Psoas muscle (tissue), 8 donors: Measurements from ENCODE around the gene PTGDS. TPM values are rescaled to one million over a fixed set of nuclear protein-coding genes. Genes with fewer than 3 reads are reported as not detected.

Experiments
- ATAC-seq, 4 donors: fragments of 200-7000 bp; cut with Tn5 transposase; one replicate each; pipeline ENCODE4 v1.9.1; 2020; ENCODE audit warnings: moderate library complexity in 3 of 4, mild to moderate bottlenecking in 2 of 4
- DNase-seq, 2 donors: peaks; one replicate each; pipeline ENCODE4 v3.0.0-alpha.2; 2020
- H3K27ac ChIP-seq: fragments of 200-600 bp; one replicate; pipeline ENCODE4 v1.8.0; 2022
- H3K27me3 ChIP-seq, 3 donors: fragments of 200-600 bp in 1 of 3; one replicate each; pipeline versions ENCODE4 v1.6.1 to v1.8.0; 2013 to 2022; ENCODE audit warnings: low read length in 2 of 3, mild to moderate bottlenecking in 2 of 3, moderate library complexity in 1 of 3; ENCODE audit not compliant: insufficient read depth in 3 of 3
- H3K36me3 ChIP-seq, 2 donors: fragments of 200-600 bp in 1 of 2; one replicate each; pipeline versions ENCODE4 v1.6.1 to v1.8.0; 2013 to 2022; ENCODE audit warnings: low read depth in 1 of 2, mild to moderate bottlenecking in 1 of 2, moderate library complexity in 1 of 2; ENCODE audit not compliant: insufficient read depth in 1 of 2
- H3K4me1 ChIP-seq: fragments of 200-600 bp; one replicate; pipeline ENCODE4 v1.8.0; 2022
- H3K4me3 ChIP-seq: fragments of 200-600 bp; one replicate; pipeline ENCODE4 v1.8.0; 2022; ENCODE audit warnings: mild to moderate bottlenecking
- H3K9me3 ChIP-seq: fragments of 200-600 bp; one replicate; pipeline ENCODE4 v1.8.0; 2022
- CTCF ChIP-seq: fragments of 200-600 bp; IDR thresholded peaks from one replicate; pipeline ENCODE4 v1.8.0; 2022; ENCODE audit warnings: antibody characterized with exemption
- WGBS, 3 donors: extraction: QIAGEN DNeasy Blood & Tissue Kit; methylation state at CpG; one replicate each; pipeline versions ENCODE4 v1.1.6 to v1.1.7; 2013; 5-methylcytosine and 5-hydroxymethylcytosine counted together
- intact Hi-C, 2 donors: fragments of 100-400 bp; cut with DNase I; formaldehyde crosslinking; loops; one replicate each; pipeline versions ENCODE4 v1.11.0 to v1.14.2; 2022
- polyA plus RNA-seq, 3 donors: library from polyadenylated mRNA; stranded (reverse); fragments of 200-250 nt; gene quantifications; one replicate each; pipeline ENCODE4 v1.2.3, GENCODE V29; 2013
- total RNA-seq, 4 donors: library from RNA; stranded (reverse); fragmentation: NEBNext Ultra II Directional in 2 of 4; extraction: Animal tissue kit (Norgen Biotek cat#: 25700) in 2 of 4; gene quantifications; one replicate each; pipeline versions ENCODE4 v1.2.1 to v1.2.4, GENCODE V29; 2021 to 2023
- donor health status: healthy with polysubstance abuse.
- donor health status: DM: no; HTN: no; CAD: no; lungs with moderate emphysema.
- donor health status: Bipolar disorder and iron deficiency.
- donor health status: healthy.
- donor health status: DM: yes; HTN: yes; CAD: no.
- donor health status: DM: no; HTN: no; CAD: no.
- donor health status: DM: no; HTN: no; CAD: no.
- donor health status: DM: yes; HTN: yes; CAD: no.

The PTGDS gene
- total and polyA plus RNA-seq, 7 donors: 23.3 to 130 (median 37.9) TPM

DNA sequence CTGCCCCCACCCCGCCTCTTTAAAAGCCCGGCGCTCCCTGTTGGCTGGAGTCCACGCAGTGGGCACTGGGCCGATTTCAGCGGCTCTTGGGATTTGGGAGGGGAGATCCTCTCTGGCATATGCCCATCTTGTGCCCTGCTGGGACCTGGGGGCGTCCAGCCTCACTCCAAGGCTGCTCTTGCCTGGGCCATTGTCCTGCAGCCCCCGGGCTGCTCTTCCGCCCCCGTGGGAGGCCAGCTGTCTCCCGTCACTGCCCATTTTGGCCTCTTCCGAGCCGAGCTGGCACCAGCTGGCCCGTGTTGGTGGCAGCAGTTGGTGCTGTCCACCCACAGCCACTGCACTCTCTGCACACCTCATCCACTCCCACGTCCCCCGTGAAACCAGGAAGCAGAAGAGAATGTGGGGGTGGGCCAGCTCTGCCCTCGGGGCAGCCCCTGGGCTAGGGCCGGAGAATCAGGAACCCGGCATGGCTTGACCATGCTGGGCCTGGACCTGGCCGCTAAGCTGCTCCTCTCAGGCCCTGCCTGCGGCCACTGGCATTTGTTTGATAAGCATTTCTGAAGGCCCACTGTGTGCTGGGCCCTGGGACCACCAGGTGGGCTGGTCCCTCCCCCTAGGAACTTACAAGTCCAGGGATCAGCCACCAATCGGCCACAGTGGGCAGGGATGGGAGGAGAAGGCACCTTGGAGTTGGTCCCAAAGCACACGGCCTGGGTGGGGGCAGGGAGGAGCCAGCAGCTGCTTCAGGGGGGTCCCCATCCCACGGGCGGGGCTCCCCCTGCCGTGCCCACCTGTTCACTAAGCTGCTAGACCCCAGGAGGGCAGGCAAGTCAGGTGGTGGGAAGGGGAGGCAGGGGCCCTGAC lies 30.0 kb upstream of the PTGDS start:
- Histone ChIP-seq H3K4me1 (peaks cover 26% of the 10 kb centered on the region), H3K4me3 (peak overlapping the region; percentile 43), H3K27me3 (no peaks in the 10 kb centered on the region), H3K9me3 (no peaks in the 10 kb centered on the region), H3K27ac (peak overlapping the region; percentile 87), H3K36me3 (peaks cover 6 to 11% of the 10 kb centered on the region in 2 donors)
- ATAC-seq (peak in 3 of 4 donors; percentile 6 to 15 (median 10)), DNase-seq (peak; percentile 32 to 60)
- intact Hi-C loops: loop anchor here (5.0 kb wide), 2 partner anchors 45 to 100 kb away; partner anchors contain the start of genes PAXX (in 1 of the 2) and PHPT1 (in 1 of the 2)
- 26 to 37% (median 30%) methylated on average over 25 to 26 of the region's 26 CpGs for WGBS, 3 donors
- no peak for TF ChIP-seq CTCF

DNA sequence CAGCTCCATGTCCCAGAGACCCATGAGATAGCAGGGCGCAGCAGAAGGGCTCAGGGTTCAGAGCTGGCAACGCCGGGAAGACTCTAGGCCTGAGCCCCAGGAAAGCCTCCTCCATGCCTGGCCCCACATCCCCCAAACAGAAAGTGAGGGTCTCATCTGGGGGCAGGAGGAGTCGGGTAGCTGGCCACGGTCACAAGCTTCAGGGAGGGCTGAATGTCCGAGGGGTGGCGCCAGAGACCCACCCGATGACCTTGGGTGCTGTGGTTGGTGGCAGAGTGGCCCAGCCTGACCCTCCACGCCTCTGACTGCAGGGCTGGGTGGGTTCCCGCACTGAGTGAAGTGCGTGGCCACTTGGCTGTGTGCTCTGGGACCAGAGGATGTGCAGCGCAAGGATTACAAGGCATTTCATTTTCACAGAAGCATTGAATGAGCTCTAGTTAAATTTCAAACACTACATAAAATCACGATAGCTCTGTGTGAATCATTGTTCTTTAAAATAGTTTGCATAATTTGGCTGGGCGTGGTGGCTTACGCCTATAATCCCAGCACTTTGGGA lies 29.3 kb upstream of the PTGDS start:
- peaks cover 0 to 3% of the 10 kb centered on the region in 2 donors for H3K36me3 ChIP-seq
- H3K27ac ChIP-seq: peak overlapping the region; percentile 87
- H3K4me1 ChIP-seq: peaks cover 20% of the 10 kb centered on the region
- TF ChIP-seq CTCF: peak; percentile 41
- H3K9me3 ChIP-seq: no peaks in the 10 kb centered on the region
- no peak overlapping the region for H3K4me3 ChIP-seq
- H3K27me3 ChIP-seq: no peaks in the 10 kb centered on the region
- DNase-seq (peak; percentile 59 to 79), ATAC-seq (no peak)
- intact Hi-C loops: loop anchor here (2.0 to 5.0 kb wide), 3 partner anchors 44 to 101 kb away; partner anchors contain the start of genes PAXX (in 1 of the 2) and PHPT1 (in 1 of the 2)
- WGBS, 3 donors: 37 to 44% (median 39%) methylated on average over 15 of the region's 15 CpGs

DNA sequence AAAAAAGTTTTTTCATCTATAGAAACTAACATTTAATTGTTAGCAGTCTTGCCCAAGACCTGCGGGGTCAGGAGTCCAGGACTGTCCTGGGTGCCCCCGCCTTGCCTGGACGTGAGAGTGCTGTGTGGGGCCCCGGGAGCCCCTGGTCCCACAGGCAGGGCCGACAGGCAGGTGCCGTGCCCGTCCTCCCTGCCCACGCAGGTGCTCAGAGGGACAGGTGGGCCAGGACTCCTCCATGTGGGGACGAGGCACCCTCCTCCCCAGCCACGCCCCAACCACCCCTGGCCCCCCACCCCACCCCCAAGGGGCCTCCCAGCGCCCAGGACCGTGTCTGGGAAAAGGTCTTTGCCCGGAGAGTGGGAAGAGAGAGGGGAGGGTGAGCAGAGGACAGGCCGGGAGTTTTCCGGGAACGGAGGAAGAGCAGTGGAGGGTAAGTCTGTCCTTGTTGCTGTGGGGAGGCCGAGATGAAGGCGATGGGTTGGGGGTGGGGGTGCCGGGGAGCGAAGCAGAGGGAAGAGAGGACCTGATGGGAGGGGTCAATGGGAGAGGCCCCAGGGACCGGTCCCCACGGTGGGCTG lies 28.0 kb upstream of the PTGDS start:
- H3K9me3 ChIP-seq: no peaks in the 10 kb centered on the region
- H3K36me3 ChIP-seq: no peaks in the 10 kb centered on the region
- H3K4me1 ChIP-seq: peaks cover 20% of the 10 kb centered on the region
- peak overlapping the region; percentile 87 for H3K27ac ChIP-seq
- TF ChIP-seq CTCF: no peak
- DNase-seq: peak in 1 of 2 donors; percentile 13
- ATAC-seq: peak in 3 of 4 donors; percentile 1 to 6 (median 2)
- peak overlapping the region; percentile 85 for H3K4me3 ChIP-seq
- intact Hi-C loops: loop anchor here (2.0 to 5.0 kb wide), 3 partner anchors 43 to 102 kb away; partner anchors contain the start of genes PAXX (in 1 of the 2) and PHPT1 (in 1 of the 2)
- WGBS, 3 donors: 17 to 23% (median 18%) methylated on average over 17 to 22 of the region's 22 CpGs
- H3K27me3 ChIP-seq: no peaks in the 10 kb centered on the region

DNA sequence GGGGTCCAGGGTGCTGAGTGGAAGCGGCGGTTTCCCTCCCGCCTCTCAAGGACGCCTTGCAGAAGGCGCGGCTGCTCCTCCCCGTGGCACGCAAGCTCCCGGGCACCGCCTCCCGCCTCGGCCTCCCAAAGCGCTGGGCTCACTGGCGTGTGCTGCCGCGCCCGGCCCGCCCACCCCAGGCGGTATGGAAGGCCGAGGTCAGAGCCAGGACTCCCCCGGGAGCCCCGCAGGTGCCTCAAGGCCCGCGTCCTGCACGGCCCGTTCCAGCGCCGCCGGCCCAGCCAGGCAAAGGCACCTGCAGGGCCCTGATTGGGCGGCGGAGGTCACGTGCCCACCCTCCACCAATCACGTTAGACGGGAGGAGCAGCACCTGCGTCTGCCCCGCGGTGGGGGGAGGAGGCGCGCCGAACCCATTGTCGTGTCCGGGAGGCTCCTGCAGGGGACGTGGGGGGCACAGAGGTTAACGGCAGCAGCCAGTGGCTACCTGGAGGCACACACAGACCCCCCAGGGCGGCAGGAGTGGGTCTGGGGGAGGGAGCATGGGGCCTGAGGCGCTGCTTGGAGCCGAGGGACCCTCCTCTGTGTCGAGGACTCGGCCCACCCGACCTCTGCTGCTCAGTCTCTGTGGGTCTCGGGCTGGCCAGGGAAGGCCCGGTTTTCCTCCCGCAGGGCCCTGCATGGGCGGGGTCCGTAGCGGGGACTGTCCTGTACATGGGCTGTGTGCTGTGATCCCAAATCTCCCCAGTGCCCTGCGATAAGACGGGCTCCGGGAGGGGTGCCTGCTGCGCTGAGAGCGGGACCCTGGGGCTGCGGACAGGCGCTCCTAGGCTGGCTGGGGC lies 27.3 kb upstream of the PTGDS start:
- peaks cover 20% of the 10 kb centered on the region for H3K4me1 ChIP-seq
- H3K27ac ChIP-seq: peak overlapping the region; percentile 87
- H3K4me3 ChIP-seq: peak overlapping the region; percentile 85
- ATAC-seq (peak; percentile 87 to 93 (median 89)), DNase-seq (peak; percentile 94 to 96)
- intact Hi-C loops: loop anchor here (2.0 to 5.0 kb wide), 4 partner anchors 42 to 158 kb away; partner anchors contain the start of genes PAXX (in 1 of the 2), PHPT1 (in 1 of the 2) and TMEM141 (in 1 of the 2)
- no peaks in the 10 kb centered on the region for H3K27me3 ChIP-seq
- H3K36me3 ChIP-seq: no peaks in the 10 kb centered on the region
- TF ChIP-seq CTCF: no peak
- no peaks in the 10 kb centered on the region for H3K9me3 ChIP-seq
- 2 to 3% (median 3%) methylated on average over 40 to 63 of the region's 63 CpGs for WGBS, 3 donors
